Mesendoderm (in vitro differentiated cells): Measurements from ENCODE around the gene MAN2C1.

ENCODE experiments used
- DNase-seq: peaks from one replicate; pipeline ENCODE4 v3.0.0; 2013
- H2AK5ac ChIP-seq: 2 replicates; pipeline ENCODE4 v1.6.1; 2013; ENCODE audit warnings: low read length, inconsistent platforms
- H2BK120ac ChIP-seq: 2 replicates; pipeline ENCODE4 v1.6.1; 2013; ENCODE audit warnings: low read depth, mild to moderate bottlenecking, low read length, moderate library complexity, mixed read lengths
- H2BK15ac ChIP-seq: replicated peaks from 2 replicates; pipeline ENCODE4 v1.6.1; 2013; ENCODE audit warnings: low read depth, mild to moderate bottlenecking, moderate library complexity
- H2BK5ac ChIP-seq: 2 replicates; pipeline ENCODE4 v1.6.1; 2013; ENCODE audit warnings: low read length, inconsistent platforms
- H3K18ac ChIP-seq: 2 replicates; pipeline ENCODE4 v1.6.1; 2013; ENCODE audit warnings: mild to moderate bottlenecking, low read length, mixed read lengths
- H3K23ac ChIP-seq: one replicate; pipeline ENCODE4 v1.6.1; 2013; ENCODE audit warnings: low read length
- H3K27ac ChIP-seq: 2 replicates; pipeline ENCODE4 v1.5.1; 2013; ENCODE audit warnings: low read depth, mild to moderate bottlenecking, inconsistent platforms, low read length, moderate library complexity
- H3K27me3 ChIP-seq: 2 replicates; pipeline ENCODE4 v1.6.1; 2013; ENCODE audit warnings: low read length, control low read depth, mild to moderate bottlenecking, inconsistent platforms; ENCODE audit not compliant: insufficient read depth, poor library complexity
- H3K36me3 ChIP-seq: 2 replicates; pipeline ENCODE4 v1.6.1; 2013; ENCODE audit warnings: low read length, inconsistent platforms; ENCODE audit not compliant: control insufficient read depth, insufficient read depth
- H3K4ac ChIP-seq: one replicate; pipeline ENCODE4 v1.6.1; 2013; ENCODE audit warnings: low read depth, mild to moderate bottlenecking, low read length, moderate library complexity
- H3K4me1 ChIP-seq: 2 replicates; pipeline ENCODE4 v1.6.1; 2013; ENCODE audit warnings: low read depth, low read length, inconsistent platforms; ENCODE audit not compliant: control insufficient read depth
- H3K4me2 ChIP-seq: 2 replicates; pipeline ENCODE4 v1.6.1; 2013; ENCODE audit warnings: low read length
- H3K4me3 ChIP-seq: 2 replicates; pipeline ENCODE4 v1.5.1; 2013; ENCODE audit warnings: mild to moderate bottlenecking, low read length
- H3K56ac ChIP-seq: one replicate; pipeline ENCODE4 v1.6.1; 2013; ENCODE audit warnings: low read length
- H3K79me1 ChIP-seq: 2 replicates; pipeline ENCODE4 v1.6.1; 2013; ENCODE audit warnings: low read length, inconsistent platforms
- H3K79me2 ChIP-seq: 2 replicates; pipeline ENCODE4 v1.6.1; 2013; ENCODE audit warnings: mild to moderate bottlenecking, low read length; ENCODE audit not compliant: control insufficient read depth, insufficient read depth
- H3K9ac ChIP-seq: 2 replicates; pipeline ENCODE4 v1.6.1; 2013; ENCODE audit warnings: low read length, inconsistent platforms
- H4K5ac ChIP-seq: one replicate; pipeline ENCODE4 v1.6.1; 2013; ENCODE audit warnings: low read length
- H4K8ac ChIP-seq: one replicate; pipeline ENCODE4 v1.6.1; 2013; ENCODE audit warnings: low read depth, mild to moderate bottlenecking, control low read depth, low read length, moderate library complexity
- WGBS: extraction: QIAGEN DNeasy Blood & Tissue Kit; methylation state at CpG from one replicate; pipeline ENCODE4 v1.1.7; 2013; ENCODE audit warnings: low lambda C conversion rate, missing lambda C conversion rate; ENCODE audit not compliant: insufficient coverage; ENCODE audit errors: extremely low coverage; 5-methylcytosine and 5-hydroxymethylcytosine counted together

The MAN2C1 gene

DNA sequence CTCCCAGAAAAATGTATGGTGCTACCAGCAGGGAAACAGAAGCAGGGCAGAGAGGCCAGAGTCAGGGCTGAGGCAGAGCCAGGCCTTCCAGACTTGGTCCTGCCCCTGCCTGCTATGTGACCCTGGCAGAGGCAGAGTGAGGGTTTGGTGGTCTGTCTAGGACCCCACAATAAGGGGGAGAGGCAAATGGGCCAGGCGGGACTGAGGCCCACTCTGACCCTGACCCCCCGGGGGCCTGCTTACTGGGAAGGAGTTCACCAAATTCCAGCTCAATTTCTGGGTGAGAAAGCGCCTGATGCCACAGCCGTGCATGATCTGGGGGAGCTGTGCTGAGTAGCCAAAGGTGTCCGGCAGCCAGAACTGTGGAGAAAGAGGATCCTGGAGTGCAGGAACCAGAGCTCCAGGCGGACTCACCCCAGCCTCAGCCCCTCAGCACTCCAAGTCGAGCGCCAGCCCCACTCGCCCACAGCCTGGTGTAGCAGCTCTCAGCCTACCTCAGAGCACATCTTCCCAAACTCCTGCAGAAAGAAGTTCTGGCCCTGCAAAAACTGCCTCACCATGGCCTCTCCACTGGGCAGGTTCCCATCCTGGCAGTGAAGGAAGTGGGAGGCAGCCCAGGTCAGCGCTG is 6.9 kb downstream of the MAN2C1 start:
- no peak overlapping the region for H4K5ac ChIP-seq
- no peak overlapping the region for H2BK5ac ChIP-seq
- no peak overlapping the region for H3K4me3 ChIP-seq
- H3K9ac ChIP-seq: no peak overlapping the region
- no peak for DNase-seq
- no peak overlapping the region for H3K18ac ChIP-seq
- H3K4me1 ChIP-seq: no peaks in the 10 kb centered on the region
- no peak overlapping the region for H3K4me2 ChIP-seq
- H3K4ac ChIP-seq: no peak overlapping the region
- no peaks in the 10 kb centered on the region for H3K79me2 ChIP-seq
- no peak overlapping the region for H2BK120ac ChIP-seq
- no peaks in the 10 kb centered on the region for H3K79me1 ChIP-seq
- no peaks in the 10 kb centered on the region for H3K27me3 ChIP-seq
- WGBS: no CpG with 5 or more reads among the region's 10 CpGs
- H3K27ac ChIP-seq: no peak overlapping the region
- no peak overlapping the region for H4K8ac ChIP-seq
- no peak overlapping the region for H3K23ac ChIP-seq
- no peak overlapping the region for H2AK5ac ChIP-seq
- H3K36me3 ChIP-seq: peaks cover 4% of the 10 kb centered on the region
- H2BK15ac ChIP-seq: no peak overlapping the region
- H3K56ac ChIP-seq: no peak overlapping the region

DNA sequence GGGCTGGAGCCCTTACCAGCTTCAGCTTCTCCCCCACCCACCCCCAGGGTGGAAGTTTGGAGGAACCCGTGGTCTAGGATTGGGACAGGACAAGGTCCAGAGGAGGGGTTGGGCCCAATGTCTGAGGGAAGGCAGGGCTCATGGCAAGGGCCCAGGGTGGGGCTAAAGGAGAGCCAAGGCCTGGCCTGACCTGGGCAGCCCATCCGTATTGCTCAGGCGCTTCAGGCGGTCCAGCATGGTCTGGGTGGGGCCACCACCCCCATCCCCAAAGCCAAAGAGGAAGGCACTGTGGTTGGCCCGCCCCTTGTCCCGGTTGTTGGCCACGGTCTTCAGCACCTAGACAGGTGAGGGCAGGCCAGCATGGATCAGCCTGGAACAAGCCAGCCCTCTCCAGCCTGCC is 7.6 kb downstream of the MAN2C1 start:
- Histone ChIP-seq H3K79me2 (no peaks in the 10 kb centered on the region), H3K4me3 (no peak overlapping the region), H2AK5ac (no peak overlapping the region), H3K79me1 (no peaks in the 10 kb centered on the region), H3K23ac (no peak overlapping the region), H3K9ac (no peak overlapping the region), H3K4me1 (no peaks in the 10 kb centered on the region), H2BK5ac (no peak overlapping the region), H3K27me3 (no peaks in the 10 kb centered on the region), H3K36me3 (peaks cover 4% of the 10 kb centered on the region), H2BK120ac (no peak overlapping the region), H4K8ac (no peak overlapping the region), H3K18ac (no peak overlapping the region), H3K4me2 (no peak overlapping the region), H3K27ac (no peak overlapping the region), H3K56ac (no peak overlapping the region), H4K5ac (no peak overlapping the region), H3K4ac (no peak overlapping the region), H2BK15ac (no peak overlapping the region)
- no peak for DNase-seq
- WGBS: no CpG with 5 or more reads among the region's 7 CpGs

DNA sequence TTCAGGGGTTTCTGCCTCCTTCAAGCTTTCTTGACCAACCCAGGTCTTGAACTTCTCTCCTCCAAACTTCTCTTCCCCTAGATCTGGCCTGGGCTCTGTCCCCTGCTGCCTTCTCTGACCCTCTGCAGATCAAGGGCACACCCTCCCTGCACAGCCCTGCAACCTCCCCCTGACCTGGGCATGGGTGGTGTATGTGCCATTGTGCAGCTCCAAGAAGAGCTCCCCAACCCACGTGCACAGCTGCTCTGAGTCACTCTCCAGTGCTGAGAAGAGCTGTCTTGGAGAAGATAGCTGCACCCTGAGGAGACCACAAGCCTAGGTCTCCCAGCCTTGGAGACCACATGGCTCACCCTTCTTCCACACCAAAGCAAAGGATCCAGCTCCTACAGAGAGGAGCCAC is 8.0 kb downstream of the MAN2C1 start:
- no peak overlapping the region for H3K4me2 ChIP-seq
- no peak overlapping the region for H3K4me3 ChIP-seq
- no peak overlapping the region for H2BK120ac ChIP-seq
- H2AK5ac ChIP-seq: no peak overlapping the region
- H2BK15ac ChIP-seq: no peak overlapping the region
- H3K36me3 ChIP-seq: peaks cover 4% of the 10 kb centered on the region
- H3K27me3 ChIP-seq: no peaks in the 10 kb centered on the region
- DNase-seq: no peak
- no peak overlapping the region for H3K18ac ChIP-seq
- no peak overlapping the region for H3K27ac ChIP-seq
- no peaks in the 10 kb centered on the region for H3K79me2 ChIP-seq
- no peak overlapping the region for H3K56ac ChIP-seq
- H3K9ac ChIP-seq: no peak overlapping the region
- H3K79me1 ChIP-seq: no peaks in the 10 kb centered on the region
- no CpG with 5 or more reads among the region's 1 CpG for WGBS
- no peak overlapping the region for H4K5ac ChIP-seq
- H3K4ac ChIP-seq: no peak overlapping the region
- H3K23ac ChIP-seq: no peak overlapping the region
- H3K4me1 ChIP-seq: no peaks in the 10 kb centered on the region
- H4K8ac ChIP-seq: no peak overlapping the region
- H2BK5ac ChIP-seq: no peak overlapping the region

DNA sequence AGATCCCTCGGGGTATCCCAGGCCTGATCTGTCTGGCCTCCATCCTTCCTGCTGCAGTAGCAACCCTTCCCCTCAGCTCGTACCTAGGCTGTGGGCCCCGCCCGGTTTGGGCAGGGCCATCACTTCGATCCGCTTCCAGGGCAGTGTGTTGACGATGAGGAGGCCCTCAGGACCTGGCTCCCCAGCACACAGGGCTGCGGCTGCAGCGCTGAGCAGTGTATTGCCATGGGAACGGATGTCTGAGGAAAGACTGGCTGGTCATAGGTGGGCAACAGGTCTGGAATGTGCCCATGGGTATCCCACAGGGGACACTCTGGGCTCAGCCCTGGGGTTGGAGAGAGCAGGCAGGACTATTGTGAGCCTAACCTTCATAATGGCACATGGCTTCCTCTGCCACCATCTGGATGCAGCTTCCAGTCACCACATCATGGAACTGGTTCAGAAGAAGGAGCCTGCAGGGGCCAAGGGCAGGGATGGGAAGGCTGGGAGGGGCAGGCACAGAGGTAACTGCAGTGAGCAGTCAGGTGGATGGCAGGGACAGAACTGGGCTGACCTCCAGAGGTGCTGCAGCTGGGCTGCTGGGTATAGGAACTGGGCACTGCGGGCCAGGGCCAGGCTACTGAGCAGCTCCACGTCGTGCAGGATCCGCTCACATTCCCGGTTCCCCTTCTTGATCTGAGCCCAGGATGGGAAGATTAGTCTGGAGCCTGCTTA is 8.7 kb downstream of the MAN2C1 start:
- H3K79me1 ChIP-seq: no peaks in the 10 kb centered on the region
- H4K8ac ChIP-seq: no peak overlapping the region
- H2BK120ac ChIP-seq: no peak overlapping the region
- no CpG with 5 or more reads among the region's 15 CpGs for WGBS
- H4K5ac ChIP-seq: no peak overlapping the region
- no peak overlapping the region for H3K23ac ChIP-seq
- DNase-seq: no peak
- H3K27ac ChIP-seq: no peak overlapping the region
- no peak overlapping the region for H3K18ac ChIP-seq
- peaks cover 4% of the 10 kb centered on the region for H3K36me3 ChIP-seq
- H3K4ac ChIP-seq: no peak overlapping the region
- no peak overlapping the region for H2BK5ac ChIP-seq
- H3K4me3 ChIP-seq: no peak overlapping the region
- H3K27me3 ChIP-seq: no peaks in the 10 kb centered on the region
- no peak overlapping the region for H2BK15ac ChIP-seq
- H2AK5ac ChIP-seq: no peak overlapping the region
- no peaks in the 10 kb centered on the region for H3K79me2 ChIP-seq
- no peak overlapping the region for H3K9ac ChIP-seq
- no peak overlapping the region for H3K56ac ChIP-seq
- no peaks in the 10 kb centered on the region for H3K4me1 ChIP-seq
- H3K4me2 ChIP-seq: no peak overlapping the region

DNA sequence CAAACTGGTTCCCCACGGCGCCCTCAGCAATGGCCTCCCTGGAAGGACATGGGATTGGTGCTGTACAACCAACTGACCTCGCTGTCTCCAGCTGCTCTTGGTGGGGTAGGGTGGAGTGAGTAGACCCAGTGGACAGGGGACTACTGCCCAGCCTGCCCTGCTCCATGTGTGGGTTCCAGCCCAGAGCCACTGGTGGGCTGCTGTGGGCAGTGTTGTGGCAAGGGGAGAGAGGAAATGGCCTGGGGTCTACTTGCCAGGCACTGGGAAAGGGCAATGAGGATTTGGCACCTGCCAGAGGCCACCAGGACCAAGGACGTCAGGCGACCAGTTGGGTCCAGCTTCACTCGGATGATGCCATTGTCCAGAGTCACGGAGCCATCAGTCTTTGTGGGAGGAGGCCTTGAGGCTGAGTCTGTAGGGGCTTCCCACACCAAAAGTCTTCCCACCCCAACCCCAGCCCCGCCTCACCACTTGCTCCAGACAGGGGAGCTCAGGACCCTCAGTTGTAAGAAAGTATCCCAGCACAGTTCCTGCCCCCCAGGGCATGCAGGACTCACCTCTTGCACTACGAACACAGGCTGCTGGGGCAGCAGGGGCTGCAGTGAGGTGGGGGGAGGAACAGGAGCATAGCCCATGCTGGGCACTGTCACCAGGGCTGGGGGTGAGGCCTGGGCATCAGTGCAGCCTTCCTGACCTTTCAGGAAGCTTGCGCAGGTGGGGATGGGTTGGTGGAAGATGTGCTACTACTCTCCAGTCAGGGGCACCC is 9.5 kb downstream of the MAN2C1 start:
- H3K4me1 ChIP-seq: no peaks in the 10 kb centered on the region
- no peak overlapping the region for H3K4me3 ChIP-seq
- H2BK5ac ChIP-seq: no peak overlapping the region
- H3K4me2 ChIP-seq: no peak overlapping the region
- H3K79me2 ChIP-seq: no peaks in the 10 kb centered on the region
- no peak overlapping the region for H3K9ac ChIP-seq
- H3K23ac ChIP-seq: no peak overlapping the region
- no peak overlapping the region for H2AK5ac ChIP-seq
- peaks cover 3% of the 10 kb centered on the region for H3K36me3 ChIP-seq
- no peak overlapping the region for H2BK15ac ChIP-seq
- no CpG with 5 or more reads among the region's 10 CpGs for WGBS
- no peak overlapping the region for H3K56ac ChIP-seq
- no peak overlapping the region for H3K4ac ChIP-seq
- H4K8ac ChIP-seq: no peak overlapping the region
- no peak overlapping the region for H3K27ac ChIP-seq
- H3K79me1 ChIP-seq: no peaks in the 10 kb centered on the region
- no peaks in the 10 kb centered on the region for H3K27me3 ChIP-seq
- H3K18ac ChIP-seq: no peak overlapping the region
- no peak overlapping the region for H2BK120ac ChIP-seq
- no peak overlapping the region for H4K5ac ChIP-seq
- no peak for DNase-seq
